ENCODE measurements around the gene PRAMEF2. TPM values are rescaled to one million over a fixed set of nuclear protein-coding genes. Genes with fewer than 3 reads are reported as not detected.
"Not testable (repeated sequence)": the region's sequence is repeated elsewhere in the genome, so short reads cannot be mapped to it uniquely, and the experiment has no call there.

PRAMEF2 gene
- total RNA-seq: not detected

GRCh38 chr1:12856786-12857185 lies at the start of gene PRAMEF2:
PRAMEF2 (plus strand) TSS chr1:12857086; CDS start chr1:12859010, 1,924 bp downstream.
- H3K4me3 ChIP-seq; H3K36me3 ChIP-seq (replicated peaks in 1 of 2; ENCODE audit: insufficient read depth in 1 of 2, low read depth in 2 of 2); ATAC-seq; H3K4me1 ChIP-seq; H3K27ac ChIP-seq; DNase-seq; intact Hi-C loops (cut with DNase I); H3K27me3 ChIP-seq; H3K9me3 ChIP-seq: not testable (repeated sequence)
- 40 to 66% methylated on average over 2 of the region's 2 CpGs for WGBS, 2 donors

- ATAC-seq: no peak
- Histone ChIP-seq H3K9me3 (no peaks in the 10 kb centered on the region), H3K27ac (no peak overlapping the region), H3K27me3 (no peaks in the 10 kb centered on the region), H3K4me1 (no peaks in the 10 kb centered on the region), H3K36me3 (replicated peaks in 1 of 2; ENCODE audit: insufficient read depth in 1 of 2, low read depth in 2 of 2) (no peaks in the 10 kb centered on the region), H3K4me3 (no peak overlapping the region)
- 64% methylated on average over 1 of the region's 1 CpG; no CpG with 5 or more reads in 1 of the 2 donors for WGBS, 2 donors
- TF ChIP-seq CTCF (IDR thresholded peaks at IDR 0.05) (no peak), POLR2A (IDR thresholded peaks at IDR 0.05) (no peak)
- intact Hi-C loops (cut with DNase I): no loop called here
- no peak for DNase-seq
Measured at GRCh38 chr1:12809933-12810332, 47.0 kb upstream of the PRAMEF2 start.

- Histone ChIP-seq H3K4me1 (no peaks in the 10 kb centered on the region), H3K4me3 (no peak overlapping the region), H3K27ac (no peak overlapping the region), H3K9me3 (no peaks in the 10 kb centered on the region), H3K36me3 (replicated peaks in 1 of 2; ENCODE audit: insufficient read depth in 1 of 2, low read depth in 2 of 2) (no peaks in the 10 kb centered on the region), H3K27me3 (no peaks in the 10 kb centered on the region)
- DNase-seq (no peak), ATAC-seq (no peak)
- 20 to 53% methylated on average over 1 to 5 of the region's 5 CpGs for WGBS, 2 donors
- no peak for TF ChIP-seq CTCF (IDR thresholded peaks at IDR 0.05)
- no peak for TF ChIP-seq POLR2A (IDR thresholded peaks at IDR 0.05)
- intact Hi-C loops (cut with DNase I): no loop called here
Measured at GRCh38 chr1:12810691-12811408, 46.0 kb upstream of the PRAMEF2 start.

GRCh38 chr1:12811409-12811784 lies 45.5 kb upstream of the PRAMEF2 start:
- Histone ChIP-seq H3K36me3 (replicated peaks in 1 of 2; ENCODE audit: insufficient read depth in 1 of 2, low read depth in 2 of 2) (no peaks in the 10 kb centered on the region), H3K4me3 (no peak overlapping the region), H3K9me3 (no peaks in the 10 kb centered on the region), H3K27ac (no peak overlapping the region), H3K4me1 (no peaks in the 10 kb centered on the region), H3K27me3 (no peaks in the 10 kb centered on the region)
- DNase-seq (no peak), ATAC-seq (no peak)
- no peak for TF ChIP-seq POLR2A (IDR thresholded peaks at IDR 0.05)
- no peak for TF ChIP-seq CTCF (IDR thresholded peaks at IDR 0.05)
- 22 to 44% methylated on average over 2 of the region's 2 CpGs for WGBS, 2 donors
- intact Hi-C loops (cut with DNase I): no loop called here

- H3K4me1 ChIP-seq; H3K27ac ChIP-seq; intact Hi-C loops (cut with DNase I); H3K9me3 ChIP-seq; ATAC-seq; H3K4me3 ChIP-seq; DNase-seq; H3K36me3 ChIP-seq (replicated peaks in 1 of 2; ENCODE audit: insufficient read depth in 1 of 2, low read depth in 2 of 2); H3K27me3 ChIP-seq: not testable (repeated sequence)
- 40 to 58% methylated on average over 3 to 6 of the region's 6 CpGs for WGBS, 2 donors
Measured at GRCh38 chr1:12819061-12819460, 37.8 kb upstream of the PRAMEF2 start.

GRCh38 chr1:12831310-12831709 lies 25.6 kb upstream of the PRAMEF2 start, which contains the start of gene PRAMEF11:
PRAMEF11 (minus strand) TSS chr1:12831410; CDS start chr1:12828789, 2,621 bp downstream.
- 45 to 49% methylated on average over 3 of the region's 3 CpGs for WGBS, 2 donors
- H3K4me3 ChIP-seq; H3K9me3 ChIP-seq; intact Hi-C loops (cut with DNase I); ATAC-seq; H3K4me1 ChIP-seq; H3K36me3 ChIP-seq (replicated peaks in 1 of 2; ENCODE audit: insufficient read depth in 1 of 2, low read depth in 2 of 2); H3K27ac ChIP-seq; H3K27me3 ChIP-seq; DNase-seq: not testable (repeated sequence)

GRCh38 chr1:12833251-12833650 lies 23.6 kb upstream of the PRAMEF2 start:
- H3K27ac ChIP-seq; intact Hi-C loops (cut with DNase I); ATAC-seq; H3K4me1 ChIP-seq; H3K4me3 ChIP-seq; H3K36me3 ChIP-seq (replicated peaks in 1 of 2; ENCODE audit: insufficient read depth in 1 of 2, low read depth in 2 of 2); H3K9me3 ChIP-seq; H3K27me3 ChIP-seq; DNase-seq: not testable (repeated sequence)
- 24 to 45% methylated on average over 2 of the region's 2 CpGs for WGBS, 2 donors

GRCh38 chr1:12848620-12849019 lies 8.3 kb upstream of the PRAMEF2 start, which contains the start of gene HNRNPCL1:
HNRNPCL1 (minus strand) TSS chr1:12848720; CDS start chr1:12848289, 431 bp downstream.
- DNase-seq; intact Hi-C loops (cut with DNase I); H3K27ac ChIP-seq; H3K9me3 ChIP-seq; H3K4me1 ChIP-seq; H3K4me3 ChIP-seq; H3K36me3 ChIP-seq (replicated peaks in 1 of 2; ENCODE audit: insufficient read depth in 1 of 2, low read depth in 2 of 2); H3K27me3 ChIP-seq; ATAC-seq: not testable (repeated sequence)
- WGBS, 2 donors: 72 to 74% methylated on average over 7 of the region's 7 CpGs
